Testis (tissue), 3 donors: ENCODE results near the gene CCNYL1. TPM values are rescaled to one million over a fixed set of nuclear protein-coding genes. Genes with fewer than 3 reads are reported as not detected.
"Not testable (repeated sequence)": the region's sequence is repeated elsewhere in the genome, so short reads cannot be mapped to it uniquely, and the experiment has no call there.

ENCODE experiments used
- DNase-seq: peaks from one replicate; pipeline ENCODE4 v3.0.0-alpha.2; 2019
- H3K27ac ChIP-seq, 2 donors: fragments of 200-600 bp; sonication (generic); one replicate each; pipeline ENCODE4 v1.5.1; 2019
- H3K27me3 ChIP-seq: fragments of 200-600 bp; sonication (generic); one replicate; pipeline ENCODE4 v1.5.1; 2019
- H3K36me3 ChIP-seq: fragments of 200-600 bp; sonication (generic); one replicate; pipeline ENCODE4 v1.5.1; 2017; ENCODE audit warnings: low read depth; ENCODE audit errors: missing control alignments
- H3K4me1 ChIP-seq: fragments of 200-600 bp; sonication (generic); one replicate; pipeline ENCODE4 v1.5.1; 2019
- H3K4me3 ChIP-seq, 2 donors: fragments of 200-600 bp; sonication (generic); one replicate each; pipeline ENCODE4 v1.5.1; 2017 to 2019
- H3K9me3 ChIP-seq: fragments of 200-600 bp; sonication (generic); one replicate; pipeline ENCODE4 v1.5.1; 2017
- CTCF ChIP-seq, 3 experiments: fragments of 450-650 bp in 2 of 3; fragments of 200-600 bp in 1 of 3; sonication (generic) in 1 of 3; IDR thresholded peaks; one replicate each; pipeline ENCODE4 v1.5.1; 2016 to 2019; ENCODE audit warnings: antibody characterized with exemption in 3 of 3, mild to moderate bottlenecking in 2 of 3, moderate library complexity in 1 of 3
- POLR2A ChIP-seq: fragments of 450-650 bp; IDR thresholded peaks from one replicate; pipeline ENCODE4 v1.6.1; 2017; ENCODE audit warnings: antibody characterized with exemption, mild to moderate bottlenecking, moderate library complexity
- WGBS, 2 donors: methylation state at CpG; one replicate each; pipeline ENCODE4 v1.1.5; 2018; 5-methylcytosine and 5-hydroxymethylcytosine counted together
- intact Hi-C: fragments of 100-400 bp; cut with DNase I; formaldehyde crosslinking; loops from one replicate; pipeline ENCODE4 v1.15.1; 2023; ENCODE audit warnings: low total_unique reads
- polyA plus RNA-seq: library from polyadenylated mRNA; stranded (reverse); fragments of 350-450 nt; fragmentation: Illumina TruSeq; extraction: RNeasy Lipid Tissue Mini Kit (QIAGEN cat#74804); gene quantifications from one replicate; pipeline ENCODE4 v1.2.3, GENCODE V29; 2014; ENCODE audit warnings: low read depth, low replicate concordance; ENCODE audit not compliant: insufficient read depth
- total RNA-seq, 2 donors: library from RNA; depleted of rRNA; stranded (reverse); fragments of >200 nt; gene quantifications; one replicate each; pipeline ENCODE4 v1.2.3, GENCODE V29; 2016

CCNYL1 gene
- total and polyA plus RNA-seq, 3 donors from 2014 or later, result 13.8 to 32.5 (median 25.6) TPM

GRCh38 chr2:207711750-207712530, 500 bp downstream of the CCNYL1 start:
- peak overlapping the region; percentile 71 to 83 for H3K27ac ChIP-seq
- no peaks in the 10 kb centered on the region for H3K36me3 ChIP-seq
- 0 to 1% methylated on average over 16 to 62 of the region's 67 CpGs for WGBS, 2 donors
- no peaks in the 10 kb centered on the region for H3K9me3 ChIP-seq
- peaks cover 5% of the 10 kb centered on the region for H3K4me1 ChIP-seq
- H3K4me3 ChIP-seq, result peak overlapping the region; percentile 84 to 86
- no peak for TF ChIP-seq POLR2A
- TF ChIP-seq CTCF (IDR thresholded peaks at IDR 0.05), result no peak
- peak; percentile 50 for DNase-seq
- intact Hi-C loops, result loop anchor here (5.0 kb wide), 1 partner anchor 85 kb away; the partner anchor contains the start of gene METTL21A
- no peaks in the 10 kb centered on the region for H3K27me3 ChIP-seq

- DNase-seq, result no peak
- peaks cover 5% of the 10 kb centered on the region for H3K4me1 ChIP-seq
- H3K36me3 ChIP-seq, result no peaks in the 10 kb centered on the region
- WGBS, 2 donors, result 86 to 87% methylated on average over 5 of the region's 5 CpGs
- intact Hi-C loops, result no loop called here
- no peaks in the 10 kb centered on the region for H3K27me3 ChIP-seq
- H3K9me3 ChIP-seq, result no peaks in the 10 kb centered on the region
- TF ChIP-seq POLR2A, result no peak
- TF ChIP-seq CTCF (IDR thresholded peaks at IDR 0.05), result no peak
- no peak overlapping the region for H3K4me3 ChIP-seq
- no peak overlapping the region for H3K27ac ChIP-seq
These were observed 4.6 kb downstream of the CCNYL1 start for GRCh38 chr2:207716056-207716455.

- Histone ChIP-seq H3K36me3 (no peaks in the 10 kb centered on the region), H3K4me3 (no peak overlapping the region), H3K27ac (no peak overlapping the region), H3K4me1 (no peaks in the 10 kb centered on the region), H3K9me3 (no peaks in the 10 kb centered on the region), H3K27me3 (no peaks in the 10 kb centered on the region)
- TF ChIP-seq POLR2A, result no peak
- no peak for TF ChIP-seq CTCF (IDR thresholded peaks at IDR 0.05)
- intact Hi-C loops, result no loop called here
- WGBS, 2 donors, result 80 to 84% methylated on average over 3 of the region's 3 CpGs
- no peak for DNase-seq
These were observed 7.1 kb downstream of the CCNYL1 start for GRCh38 chr2:207718521-207718920.

GRCh38 chr2:207719008-207719407, 7.6 kb downstream of the CCNYL1 start:
- Histone ChIP-seq H3K36me3 (no peaks in the 10 kb centered on the region), H3K27ac (no peak overlapping the region), H3K27me3 (no peaks in the 10 kb centered on the region), H3K9me3 (no peaks in the 10 kb centered on the region), H3K4me3 (no peak overlapping the region), H3K4me1 (no peaks in the 10 kb centered on the region)
- 88 to 95% methylated on average over 1 of the region's 1 CpG for WGBS, 2 donors
- intact Hi-C loops, result no loop called here
- DNase-seq, result no peak
- TF ChIP-seq CTCF (IDR thresholded peaks at IDR 0.05) (no peak), POLR2A (no peak)

- WGBS, 2 donors, result 86 to 100% methylated on average over 2 of the region's 2 CpGs
- DNase-seq, H3K4me3 ChIP-seq, H3K4me1 ChIP-seq, H3K27ac ChIP-seq, intact Hi-C loops, H3K27me3 ChIP-seq, H3K9me3 ChIP-seq, H3K36me3 ChIP-seq: not testable (repeated sequence)
These were observed 8.2 kb downstream of the CCNYL1 start for GRCh38 chr2:207719655-207720054.
